Amygdala (tissue), 56 donors: Measurements from ENCODE around the gene ZNF324B.
A peak's percentile ranks its signal among the peaks of the same experiment; 100 is the strongest.
"Not testable (repeated sequence)": the region's sequence is repeated elsewhere in the genome, so short reads cannot be mapped to it uniquely, and the experiment has no call there.

Experiments
- DNase-seq, 56 donors: peaks; one replicate each; lab custom pipeline; 2025; lab: John Stamatoyannopoulos, UW

ZNF324B gene

GRCh38 chr19:58477871-58478270 is 26.4 kb downstream of the ZNF324B start:
- DNase-seq = no peak

GRCh38 chr19:58479303-58479702 is 27.9 kb downstream of the ZNF324B start:
- DNase-seq = no peak

- no peak for DNase-seq
These were observed 28.5 kb downstream of the ZNF324B start for GRCh38 chr19:58479736-58480480.

GRCh38 chr19:58480481-58480830 is 29.0 kb downstream of the ZNF324B start:
- no peak for DNase-seq

- DNase-seq = no peak
These were observed 29.4 kb downstream of the ZNF324B start for GRCh38 chr19:58480831-58481230.

- DNase-seq = no peak
These were observed 30.9 kb downstream of the ZNF324B start for GRCh38 chr19:58482372-58482771.

- DNase-seq = no peak
These were observed 32.4 kb downstream of the ZNF324B start for GRCh38 chr19:58483776-58484175.

- not testable (repeated sequence) for DNase-seq
These were observed 32.9 kb downstream of the ZNF324B start for GRCh38 chr19:58484349-58484748.

GRCh38 chr19:58491393-58491792 is 40.0 kb downstream of the ZNF324B start:
- no peak for DNase-seq

GRCh38 chr19:58492265-58492664 is 40.8 kb downstream of the ZNF324B start:
- DNase-seq = peak in 9 of 56 donors; percentile 16 to 70 (median 30)

- no peak for DNase-seq
These were observed 46.3 kb downstream of the ZNF324B start for GRCh38 chr19:58497634-58498170.

GRCh38 chr19:58498316-58499020 is 47.0 kb downstream of the ZNF324B start:
- peak in 4 of 56 donors; percentile 21 to 43 (median 32) for DNase-seq

GRCh38 chr19:58499021-58499927 is 47.9 kb downstream of the ZNF324B start:
- peak; percentile 73 to 100 (median 98) for DNase-seq

- no peak for DNase-seq
These were observed 48.8 kb downstream of the ZNF324B start for GRCh38 chr19:58500242-58500641.
